GM21515 (cell line): ENCODE data around the gene TMEM131L.

ENCODE experiments used
- ATAC-seq: cut with Tn5 transposase; IDR thresholded peaks from one replicate; pipeline ENCODE4 v1.9.1; 2021; ENCODE audit not compliant: unreplicated experiment

Gene TMEM131L

DNA sequence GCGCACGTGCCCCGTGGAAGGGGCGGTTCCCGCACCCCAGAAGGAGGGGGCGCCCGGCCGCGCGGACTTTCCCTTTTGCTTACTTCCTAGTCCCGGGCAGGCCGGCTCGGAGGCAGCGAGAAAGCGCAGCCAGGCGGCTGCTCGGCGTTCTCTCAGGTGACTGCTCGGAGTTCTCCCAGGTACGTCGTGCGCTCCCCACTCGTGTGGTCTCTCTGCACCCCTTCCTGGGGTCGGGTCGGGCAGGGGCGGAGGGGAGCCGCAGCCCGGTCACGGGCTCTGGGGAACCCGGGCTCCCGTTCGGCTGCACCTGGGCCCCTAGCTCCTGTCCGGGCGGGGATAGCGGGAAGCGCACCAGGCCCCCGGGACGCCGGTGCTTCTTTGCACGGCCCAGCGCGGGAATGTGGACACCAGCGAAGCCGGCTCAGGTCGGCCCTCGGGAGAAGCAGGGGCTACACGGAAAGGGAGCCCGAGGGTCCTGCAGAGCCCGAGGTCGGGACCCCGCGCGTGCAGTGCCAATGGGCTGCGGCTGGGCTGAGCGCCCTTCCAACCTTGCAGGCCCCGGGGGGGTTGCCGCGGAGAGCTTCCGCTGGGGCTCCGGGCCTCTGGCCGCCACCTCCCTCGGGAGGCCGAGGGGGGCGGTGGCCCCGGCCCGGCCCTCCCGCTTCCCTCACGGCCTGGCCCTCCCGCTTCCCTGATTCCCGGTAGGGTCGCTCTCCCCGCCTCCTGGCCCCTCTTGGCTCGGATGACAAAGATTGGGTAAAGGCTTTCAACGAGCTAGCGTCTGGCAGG is 218.2 kb downstream of the TMEM131L start, which contains the start of gene TLR2:
TSS of gene TLR2 (plus strand) at position 99 of the 789 bp plus-strand sequence. CDS start 18,628 bp downstream, outside the sequence.
- ATAC-seq, result peak; percentile 79

DNA sequence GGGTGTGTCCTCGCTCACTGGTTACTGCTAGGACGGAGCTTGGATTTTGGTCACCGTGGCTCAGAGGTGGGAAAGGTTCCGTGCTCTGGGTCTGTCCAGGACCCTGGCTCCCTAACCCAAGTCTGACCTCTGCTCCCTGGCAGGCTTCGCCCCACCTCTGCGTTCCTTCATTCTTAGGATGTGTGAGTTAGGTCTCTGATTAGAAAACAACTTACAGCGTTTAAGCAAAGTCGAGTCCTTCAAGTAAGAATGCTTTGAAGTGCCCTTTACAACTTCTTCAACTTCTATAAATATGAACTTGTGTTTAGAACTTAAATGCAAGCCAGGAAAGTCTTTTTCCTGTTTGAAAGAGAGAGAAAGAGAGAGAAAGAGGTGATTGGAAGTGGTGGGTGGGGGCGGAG is 218.8 kb downstream of the TMEM131L start:
- no peak for ATAC-seq
